GM15510 (cell line): Measurements from ENCODE around the gene HAGHL.
A peak's percentile ranks its signal among the peaks of the same experiment; 100 is the strongest.

Experiments used
- POLR2A ChIP-seq: IDR thresholded peaks from 3 replicates; pipeline ENCODE4 v1.6.1; 2011; ENCODE audit warnings: borderline replicate concordance; ENCODE audit not compliant: insufficient read length; ENCODE audit errors: extremely low read depth

HAGHL gene

DNA sequence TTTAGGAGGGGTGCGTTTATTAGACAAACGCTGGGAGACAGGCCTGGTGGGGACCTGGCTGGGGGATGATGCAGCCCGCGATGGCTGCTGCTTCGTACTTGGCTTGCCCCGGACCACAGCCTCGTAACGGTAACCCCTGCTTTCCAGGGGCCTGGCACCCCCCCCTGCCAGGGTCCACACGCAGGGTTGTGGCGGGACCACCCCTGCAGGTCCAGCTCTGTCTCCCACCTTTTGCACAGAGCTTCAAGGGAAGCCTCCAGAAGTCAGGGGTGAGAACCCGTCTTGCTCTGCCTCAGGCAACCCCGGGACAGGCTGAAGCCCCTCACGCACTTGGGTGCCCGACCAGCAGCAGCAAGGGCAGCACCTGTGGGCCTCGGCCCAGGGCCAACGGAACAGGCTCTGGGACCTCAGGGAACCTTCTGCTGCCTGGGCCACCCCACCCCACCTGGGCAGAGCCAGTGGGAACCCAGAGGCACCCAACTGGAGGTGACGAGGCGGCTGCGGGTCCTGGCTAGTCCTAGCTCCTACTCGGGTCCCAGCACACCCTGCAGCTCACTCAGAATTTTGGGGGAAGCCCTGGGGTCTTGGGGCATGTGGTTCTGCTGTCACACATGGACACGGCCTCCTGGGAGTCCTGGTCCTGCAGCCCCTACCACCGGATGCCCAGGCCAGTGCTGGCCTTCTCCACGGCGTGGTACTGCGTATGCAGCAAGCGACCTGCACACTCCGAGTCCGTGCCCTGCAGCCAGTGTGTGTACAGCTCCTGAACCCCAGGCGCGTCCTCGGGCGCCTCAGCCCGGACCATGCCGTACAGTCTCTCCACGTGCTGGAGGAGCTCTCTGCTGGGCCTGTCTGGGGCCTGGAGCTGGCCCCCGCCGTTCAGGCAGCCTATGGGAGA lies 3.1 kb downstream of the HAGHL start:
- TF ChIP-seq POLR2A = peak; percentile 33

DNA sequence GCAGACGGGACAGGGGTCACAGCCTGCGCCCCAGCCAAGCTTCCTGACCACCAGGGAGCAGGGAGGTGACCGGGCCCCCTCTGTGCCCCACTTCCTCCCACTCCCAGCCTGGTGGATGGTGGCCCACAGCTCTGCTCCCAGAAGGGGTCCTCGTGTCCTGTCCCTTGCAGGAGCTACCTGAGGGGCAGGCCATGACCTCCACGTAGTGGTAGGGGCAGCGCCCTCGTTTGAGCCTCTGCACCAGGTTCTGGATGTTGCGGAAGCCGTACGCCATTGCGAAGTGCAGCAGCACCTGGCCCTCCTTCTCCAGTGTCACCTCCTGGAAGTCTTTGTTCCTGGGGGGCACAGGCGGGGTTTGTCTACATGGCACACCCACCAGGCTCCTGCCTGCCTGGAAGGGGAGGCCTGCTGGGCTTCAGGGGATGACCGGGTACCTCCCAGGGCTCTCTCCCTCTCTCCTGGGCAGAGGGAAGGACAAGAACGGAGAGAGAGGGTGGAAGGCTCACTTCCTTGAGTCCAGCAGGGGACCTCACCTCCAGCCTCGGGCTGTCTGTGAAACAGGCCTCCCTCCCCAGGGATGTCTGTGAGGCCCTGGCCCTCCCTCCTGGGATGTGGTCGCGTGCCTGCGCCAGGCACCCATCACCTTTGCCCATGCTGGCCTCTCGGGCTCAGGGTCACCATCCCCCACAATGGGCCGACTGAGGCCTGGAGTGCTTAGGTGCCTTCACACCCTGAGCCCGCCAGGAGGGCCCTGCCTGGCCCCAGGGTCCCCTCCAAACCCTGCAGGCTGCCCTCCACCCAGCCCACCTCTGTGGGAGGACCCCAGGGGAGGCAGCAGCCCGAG lies 4.0 kb downstream of the HAGHL start:
- no peak for TF ChIP-seq POLR2A

DNA sequence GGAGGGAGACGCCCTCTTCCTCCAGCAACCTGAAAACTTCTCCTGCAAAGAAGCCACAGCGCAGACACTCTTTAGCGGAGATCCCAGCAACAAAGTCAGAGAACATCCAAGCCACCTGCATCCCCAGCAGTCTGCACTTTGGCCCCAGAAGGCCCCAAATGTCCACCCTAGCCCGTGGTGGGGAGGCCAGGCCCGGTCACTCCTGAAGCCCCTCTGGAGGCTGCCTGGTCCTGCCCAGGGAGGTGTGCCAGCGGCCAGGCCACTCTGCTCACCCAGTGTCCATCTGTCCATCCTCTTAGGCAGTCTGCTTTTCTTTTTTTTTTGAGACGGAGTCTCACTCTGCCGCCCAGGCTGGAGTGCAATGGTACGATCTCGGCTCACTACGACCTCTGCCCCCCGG lies 5.4 kb downstream of the HAGHL start:
- TF ChIP-seq POLR2A = no peak

DNA sequence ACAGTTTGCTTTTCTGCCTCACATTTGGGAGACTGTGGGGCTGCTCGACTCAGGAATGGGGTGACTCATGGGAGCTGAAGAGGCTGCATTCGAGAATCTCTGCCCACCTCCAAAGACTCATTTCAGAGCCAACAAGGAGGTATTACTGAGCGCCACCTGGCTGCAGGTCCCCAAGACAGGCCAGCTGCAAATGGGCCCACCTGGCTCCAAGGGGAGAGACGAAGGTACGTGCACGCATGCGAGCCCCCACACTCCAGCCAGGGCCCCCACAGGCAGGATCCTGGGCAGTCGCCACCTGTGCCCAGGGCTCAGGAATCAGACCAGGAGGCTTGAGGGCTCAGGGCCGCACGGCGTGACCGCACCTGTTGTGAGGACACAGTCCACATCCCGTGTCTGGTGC lies 6.0 kb downstream of the HAGHL start:
- TF ChIP-seq POLR2A = no peak

DNA sequence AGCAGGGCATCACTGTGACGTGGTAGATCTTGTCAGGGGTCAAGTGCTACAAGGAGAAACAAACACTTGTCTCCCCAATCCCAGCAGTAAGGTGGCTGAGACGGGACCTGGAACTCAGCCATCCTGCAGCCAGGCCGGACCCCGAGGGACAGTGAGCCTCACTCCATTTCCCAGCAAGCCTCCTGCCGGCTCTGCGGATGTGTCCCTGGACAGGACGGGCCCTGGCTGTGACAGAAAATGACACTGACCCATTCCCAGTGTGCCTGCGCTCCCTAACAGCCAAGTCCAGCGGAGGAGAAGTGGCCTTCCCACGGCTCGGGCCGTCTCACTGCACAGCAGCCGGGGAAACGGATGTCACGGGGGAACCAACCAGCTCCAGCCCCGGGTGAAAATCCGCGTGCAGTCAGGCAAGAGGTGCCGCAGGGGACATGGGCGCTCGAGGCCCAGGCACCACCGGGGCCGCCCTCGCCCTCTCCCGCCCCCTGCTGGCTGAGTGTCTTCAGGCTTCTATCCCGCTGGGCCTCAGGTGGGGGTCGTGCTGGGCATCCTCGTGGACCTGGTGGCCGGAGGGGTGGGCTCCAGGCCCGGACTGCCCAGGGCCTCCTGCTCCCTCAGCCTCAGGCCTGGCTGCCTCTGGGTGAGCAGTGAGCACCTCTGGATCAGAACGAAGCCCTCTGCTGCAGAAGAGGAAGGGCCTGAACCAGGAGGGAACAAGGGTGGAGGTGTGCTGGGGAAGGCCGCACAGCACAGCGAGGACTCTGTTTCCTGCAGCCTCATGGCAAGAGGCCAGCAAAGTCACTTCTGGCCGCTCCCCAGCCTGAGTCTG lies 6.7 kb downstream of the HAGHL start:
- TF ChIP-seq POLR2A = no peak

DNA sequence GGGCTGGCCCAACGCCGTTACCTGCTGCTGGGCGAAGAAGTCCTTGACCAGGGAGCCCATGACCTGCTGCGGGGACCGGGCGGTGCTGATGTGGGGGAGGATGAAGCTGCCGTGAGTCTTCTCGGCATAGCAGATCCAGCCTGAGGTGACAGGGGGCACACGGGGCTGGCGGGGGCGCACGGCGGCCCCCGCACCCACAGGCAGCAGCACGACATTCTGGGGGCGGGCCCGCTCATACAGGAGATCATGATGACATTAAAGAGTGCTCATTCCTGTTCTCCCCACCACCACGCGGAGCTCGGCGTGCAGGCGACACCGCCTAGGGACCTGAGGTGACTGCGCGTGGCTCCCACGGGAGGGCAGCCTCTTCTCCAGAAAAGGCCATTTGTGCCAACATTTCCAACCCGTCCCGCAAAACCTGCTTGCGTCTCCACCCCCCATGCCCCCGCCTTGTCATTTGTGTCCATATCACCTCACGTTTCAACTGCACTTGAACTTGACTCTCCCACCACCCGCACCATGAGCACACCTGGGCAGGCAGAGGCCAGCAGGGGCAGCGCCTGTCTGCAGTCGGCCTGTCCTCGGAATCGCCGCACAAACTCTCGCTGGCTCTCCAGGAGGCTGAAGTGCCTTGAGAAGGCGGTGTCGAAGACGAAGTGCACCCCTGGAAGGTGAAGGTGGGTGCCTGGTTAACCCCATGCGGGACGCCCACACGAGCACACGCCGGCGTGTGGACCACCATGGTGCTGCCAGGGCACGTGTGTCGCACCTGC lies 7.5 kb downstream of the HAGHL start:
- no peak for TF ChIP-seq POLR2A

DNA sequence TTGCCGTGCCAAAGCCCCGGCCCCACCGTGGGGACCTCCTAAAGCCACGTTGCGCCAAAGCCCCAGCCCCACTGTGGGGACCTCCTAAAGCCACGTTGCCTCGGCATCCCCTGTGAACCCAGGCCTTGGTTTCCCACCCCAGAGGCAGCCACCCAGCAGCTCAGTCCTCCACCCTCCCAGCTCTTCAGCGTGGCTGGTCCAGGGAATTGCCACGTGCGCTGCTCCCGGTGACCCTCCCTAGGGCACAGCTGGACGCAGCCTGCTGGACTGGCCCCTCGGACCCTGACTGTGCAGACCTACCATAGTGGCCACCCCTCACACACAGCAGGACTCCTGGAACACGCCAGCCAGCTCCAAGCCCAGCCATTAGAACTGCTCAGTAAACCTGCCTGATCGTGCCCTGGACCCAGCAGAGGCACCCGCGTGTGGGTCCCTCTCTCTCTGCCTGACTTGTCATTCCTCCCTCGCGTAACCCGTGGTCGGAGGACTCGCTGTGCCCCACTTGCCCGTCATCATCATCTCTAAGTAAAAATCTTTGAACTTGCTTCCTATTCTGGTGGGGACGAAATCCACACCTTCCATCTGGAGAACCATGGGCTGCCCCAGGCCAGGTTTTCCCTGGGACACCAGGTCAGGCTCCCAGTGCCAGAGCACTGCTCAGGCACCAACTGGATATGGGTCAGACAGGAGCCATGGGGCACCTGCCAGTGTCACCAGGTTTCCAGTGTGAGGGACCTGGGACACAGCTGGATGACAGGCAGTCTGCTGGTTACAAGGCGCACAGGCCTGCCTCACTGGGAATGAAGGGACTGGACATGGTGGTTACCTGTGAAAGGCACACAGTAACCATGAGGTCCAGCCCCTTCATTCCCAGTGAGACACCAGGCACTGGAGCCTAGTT lies 8.3 kb downstream of the HAGHL start:
- TF ChIP-seq POLR2A = no peak

DNA sequence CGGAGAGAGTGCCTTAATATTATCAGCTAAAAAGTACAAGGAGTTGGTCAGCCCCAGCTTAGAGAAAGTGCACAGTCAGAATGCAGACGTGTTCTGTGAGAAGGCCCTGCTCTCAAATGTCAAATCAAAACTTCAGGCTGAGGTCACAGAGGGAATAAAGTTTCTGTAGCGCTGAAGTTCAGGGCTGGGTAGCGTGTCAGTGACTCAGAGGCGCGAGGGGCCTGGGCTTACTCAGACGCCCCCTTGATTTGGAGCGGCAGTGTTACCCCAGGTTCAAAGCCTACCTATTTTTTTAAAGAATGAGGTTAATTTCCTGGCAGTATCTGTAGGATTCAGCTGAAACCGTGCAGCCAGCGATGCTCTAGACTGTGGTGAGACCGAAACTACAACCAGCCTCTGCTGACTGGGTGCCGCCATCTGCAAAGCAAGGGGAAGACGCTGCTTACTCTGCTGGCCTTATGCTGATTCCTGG lies 9.1 kb downstream of the HAGHL start:
- TF ChIP-seq POLR2A = no peak

DNA sequence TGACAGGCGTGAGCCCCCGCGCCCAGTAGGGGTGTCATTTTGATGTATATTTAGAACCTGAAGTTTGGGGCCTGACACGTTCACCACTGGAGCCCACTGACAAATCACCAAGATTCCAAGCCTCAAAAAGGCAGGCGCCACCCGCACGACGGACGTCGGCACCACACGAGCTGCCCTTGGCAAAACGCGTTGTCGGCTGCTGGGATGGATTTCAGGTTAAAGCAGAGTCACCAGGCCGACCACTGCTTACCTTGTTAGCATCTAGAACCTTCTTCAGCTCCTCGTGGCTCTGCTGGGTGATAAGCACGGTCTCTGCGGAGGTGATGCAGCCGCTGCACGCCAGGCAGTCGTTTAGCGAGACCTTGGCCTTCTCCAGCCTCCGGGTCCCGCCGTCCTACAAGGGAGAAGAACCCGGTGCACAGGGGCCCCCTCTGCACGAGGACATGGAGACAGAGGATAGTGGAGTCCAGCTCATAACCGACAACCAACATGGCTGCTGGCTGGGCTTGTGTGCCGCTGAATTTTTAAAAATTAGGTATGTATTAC lies 10.1 kb downstream of the HAGHL start:
- no peak for TF ChIP-seq POLR2A

DNA sequence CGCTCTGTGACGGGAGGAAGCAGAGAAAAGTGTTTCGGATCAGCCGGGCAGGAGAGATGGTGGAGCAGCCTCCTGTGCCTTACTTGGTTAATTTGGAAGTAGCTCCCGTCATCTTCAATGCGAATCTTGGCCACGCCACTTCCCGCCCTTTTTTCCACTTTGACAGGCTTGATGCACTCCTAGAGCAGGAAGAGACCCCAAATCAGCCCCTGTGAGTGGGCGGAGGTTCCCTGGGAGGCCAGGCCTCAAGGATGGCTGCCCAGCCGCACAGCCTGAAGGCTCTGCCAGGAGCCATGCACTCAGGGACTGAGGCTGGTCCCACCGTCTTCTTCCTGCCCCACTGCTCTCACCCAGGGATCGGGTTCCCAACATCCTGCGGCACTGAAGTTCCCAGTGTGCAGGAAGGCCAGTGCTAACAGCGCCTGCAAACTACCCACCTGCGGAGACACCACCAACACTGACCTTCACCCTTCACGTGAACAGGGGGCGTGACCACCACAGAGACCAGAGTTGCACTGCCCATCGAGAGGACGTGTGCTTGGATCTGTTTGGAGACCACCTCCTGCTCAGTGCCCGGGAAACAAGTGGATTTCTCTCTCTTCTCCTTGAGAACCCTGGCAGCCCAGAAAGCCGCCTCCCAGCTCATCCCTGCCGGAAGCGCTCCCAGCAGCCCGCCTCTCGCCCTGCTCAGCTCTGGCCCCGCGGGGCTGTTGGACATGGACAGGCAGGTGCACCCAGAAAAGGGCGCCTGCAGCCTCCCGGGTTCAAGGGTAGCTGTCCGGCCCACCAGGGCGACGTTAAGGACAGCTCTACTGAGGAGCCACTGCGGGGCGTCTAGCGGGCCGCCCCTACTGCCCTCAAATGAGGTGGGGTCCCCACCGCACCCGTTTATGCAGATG lies 12.9 kb downstream of the HAGHL start:
- TF ChIP-seq POLR2A = no peak

DNA sequence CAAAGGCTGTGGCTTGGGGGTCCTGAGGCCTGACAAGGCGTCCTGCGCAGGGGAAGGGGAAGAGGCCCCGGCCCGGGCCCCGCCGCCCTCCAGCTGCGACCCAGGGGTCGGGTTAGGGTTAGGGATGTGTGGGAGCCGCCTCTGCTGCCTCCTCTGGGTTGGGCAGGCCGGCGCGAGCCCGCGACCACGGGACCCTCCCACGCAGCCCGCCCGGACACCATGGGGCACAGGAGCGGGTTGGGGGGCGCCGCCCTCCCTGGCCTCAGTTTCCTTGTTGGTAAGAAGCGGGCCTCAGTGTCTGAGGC lies 13.5 kb downstream of the HAGHL start:
- no peak for TF ChIP-seq POLR2A
